ENCODE results near the gene AUTS2.
A peak's percentile ranks its signal among the peaks of the same experiment; 100 is the strongest.

AUTS2 gene

GRCh38 chr7:69599955-69600709, 1.9 kb downstream of the AUTS2 start:
- peak; percentile 56 for DNase-seq

DNA sequence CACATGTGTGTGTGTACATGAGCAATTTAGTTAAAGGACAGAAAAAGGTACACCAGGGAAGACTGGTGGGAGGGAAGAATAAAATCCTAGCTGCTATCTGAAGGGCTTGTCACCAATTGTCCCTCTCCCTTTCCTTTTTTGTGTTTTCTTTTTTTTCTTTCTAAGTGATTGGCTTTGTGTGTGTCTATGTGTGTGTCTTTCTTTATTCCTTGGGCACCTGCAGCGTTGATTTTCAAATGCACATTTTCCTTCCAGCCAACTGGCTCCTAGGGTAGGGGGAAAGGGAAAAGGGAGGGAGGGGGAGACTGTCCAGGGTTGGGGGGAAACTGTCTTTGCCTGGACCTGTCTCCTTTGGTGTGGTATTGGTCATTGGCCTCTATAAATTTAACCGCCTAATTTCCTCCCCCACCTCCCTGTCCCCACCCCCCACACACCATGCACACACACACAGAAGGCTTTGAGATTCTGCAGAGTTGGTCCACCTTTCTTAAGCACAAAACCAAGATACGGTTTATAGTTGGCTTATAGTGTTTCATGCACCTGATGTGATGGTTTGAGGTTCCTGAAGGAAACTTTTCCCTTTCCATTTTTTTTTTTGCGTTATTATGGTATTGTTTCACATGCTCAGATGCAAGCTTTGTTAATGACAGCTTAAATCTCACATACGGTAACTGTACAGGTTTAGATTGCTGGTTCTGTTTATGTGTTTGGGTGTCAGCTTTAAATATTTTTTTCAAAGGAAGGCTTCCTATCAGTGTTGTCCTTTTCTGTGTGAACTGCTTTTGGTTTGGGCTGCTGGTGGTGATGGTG, 2.6 kb downstream of the AUTS2 start:
- DNase-seq = no peak

- DNase-seq = no peak
Observed at GRCh38 chr7:69602522-69602921, 4.2 kb downstream of the AUTS2 start.

DNA sequence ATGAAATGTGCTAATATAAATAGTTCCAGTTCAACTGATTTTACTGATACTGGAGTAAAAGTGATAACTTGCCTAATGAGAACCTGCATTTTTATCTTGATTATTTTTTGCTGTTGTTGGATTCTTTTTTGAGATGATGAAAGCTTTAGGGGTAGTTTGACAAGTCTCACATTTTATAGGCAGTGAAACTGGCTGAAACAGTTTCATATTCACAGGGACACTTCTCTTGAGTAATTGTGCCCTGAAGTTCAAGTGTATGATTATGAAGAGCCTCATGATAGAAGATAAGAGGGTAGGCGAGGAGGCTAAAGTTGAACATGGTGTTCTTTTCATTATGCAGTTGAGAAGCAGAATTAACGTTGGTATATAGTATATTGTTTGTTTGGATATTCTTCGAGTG, 5.1 kb downstream of the AUTS2 start:
- no peak for DNase-seq

- no peak for DNase-seq
Observed at GRCh38 chr7:69603937-69604494, 5.7 kb downstream of the AUTS2 start.

DNA sequence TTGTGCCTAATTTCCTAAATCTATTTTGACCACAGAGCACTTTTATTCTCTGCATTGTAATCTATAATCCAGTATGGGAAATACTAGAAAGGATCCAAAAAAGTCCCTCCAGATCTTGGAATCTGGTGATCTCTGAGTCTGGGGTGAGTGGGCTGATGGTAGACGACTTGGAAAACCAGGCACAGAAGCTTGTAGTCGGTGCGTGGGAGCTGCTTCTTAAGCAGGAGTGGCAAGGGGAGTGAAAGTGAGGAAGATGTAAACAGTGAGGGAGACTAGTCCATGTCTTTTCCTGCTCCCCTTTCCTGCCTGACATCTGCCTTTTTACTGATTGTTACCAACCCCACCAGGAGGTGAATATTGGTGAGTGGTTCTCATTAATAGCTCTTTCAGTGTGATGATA, 6.8 kb downstream of the AUTS2 start:
- no peak for DNase-seq

DNA sequence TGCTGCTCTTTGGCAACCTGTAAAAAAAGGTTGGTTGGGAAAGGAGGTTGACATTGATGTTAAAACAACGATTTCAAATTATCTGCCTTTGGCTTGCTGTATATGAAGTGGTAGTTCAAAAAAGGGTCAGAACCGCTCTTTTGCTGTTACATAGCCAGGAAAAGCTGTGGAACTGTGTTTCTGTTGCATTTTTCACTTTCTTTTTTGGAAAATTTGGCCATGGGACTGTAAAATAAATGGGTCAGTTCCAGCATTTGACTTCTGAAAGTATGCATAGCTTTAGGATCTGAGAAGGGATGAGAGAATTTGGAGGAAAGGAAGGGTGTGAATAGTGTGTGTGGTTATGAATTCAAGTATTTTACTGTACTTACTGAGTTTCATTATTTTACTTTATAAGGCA, 7.3 kb downstream of the AUTS2 start:
- DNase-seq = no peak

- no peak for DNase-seq
Observed at GRCh38 chr7:69608049-69608448, 9.8 kb downstream of the AUTS2 start.

DNA sequence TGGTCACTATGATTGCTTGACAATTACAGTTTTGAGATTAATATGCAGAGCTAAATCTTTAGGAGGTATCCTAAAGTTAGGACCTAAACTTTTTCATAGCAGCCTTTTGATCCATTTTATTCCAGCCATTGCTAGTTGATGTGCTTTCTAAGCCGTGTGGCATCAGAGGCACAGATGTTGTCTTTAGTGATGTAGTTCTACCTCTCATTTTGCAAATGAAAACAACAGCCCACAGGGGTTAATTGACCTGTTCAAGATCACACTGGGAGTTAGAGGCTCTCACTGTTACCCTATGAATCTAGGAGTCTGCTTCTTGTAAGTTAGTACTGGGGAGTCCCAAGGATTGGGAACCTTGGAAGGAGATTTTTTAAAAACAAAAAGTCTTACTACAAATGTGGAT, 10.6 kb downstream of the AUTS2 start:
- no peak for DNase-seq

- DNase-seq = no peak
Observed at GRCh38 chr7:69609541-69610373, 11.5 kb downstream of the AUTS2 start.

GRCh38 chr7:69610374-69611084, 12.3 kb downstream of the AUTS2 start:
- DNase-seq = no peak

GRCh38 chr7:69612981-69613380, 14.7 kb downstream of the AUTS2 start:
- DNase-seq = no peak

DNA sequence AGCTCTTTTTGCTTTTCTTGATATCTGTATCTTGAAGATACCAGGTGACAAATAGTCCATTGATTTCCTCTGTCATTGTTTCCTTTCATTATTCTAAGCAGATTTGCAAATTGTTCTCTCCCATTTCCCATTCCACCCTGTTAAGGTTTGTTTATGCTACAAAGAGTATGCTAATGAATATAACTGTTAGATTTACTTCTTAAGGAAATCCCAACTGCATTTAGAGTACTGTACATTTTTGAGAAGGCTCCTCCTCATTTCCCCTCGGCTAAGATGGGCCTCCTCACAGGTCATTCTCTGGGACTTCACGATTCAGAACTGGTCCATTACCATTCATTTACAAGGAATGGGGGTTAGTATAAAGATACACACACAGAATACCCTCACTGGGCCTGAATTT, 15.6 kb downstream of the AUTS2 start:
- no peak for DNase-seq

DNA sequence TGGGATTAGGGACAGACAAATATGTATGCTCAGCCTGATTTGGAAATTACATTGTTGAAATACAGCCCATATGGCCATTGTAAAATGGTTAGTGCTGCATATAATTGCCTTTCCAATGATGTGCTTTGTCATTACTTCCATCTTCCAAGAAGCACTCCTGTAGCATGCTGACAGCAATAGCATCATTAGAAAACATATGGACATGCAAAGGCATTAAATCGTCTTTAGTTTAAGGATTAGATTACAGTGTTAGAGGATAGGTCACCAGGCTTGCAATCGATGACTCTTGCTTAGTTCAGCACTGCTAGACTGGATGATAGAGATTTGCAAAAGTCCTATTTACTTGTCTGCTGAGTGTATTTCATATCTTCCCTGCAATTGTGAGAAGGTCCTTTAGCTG, 17.4 kb downstream of the AUTS2 start:
- no peak for DNase-seq

DNA sequence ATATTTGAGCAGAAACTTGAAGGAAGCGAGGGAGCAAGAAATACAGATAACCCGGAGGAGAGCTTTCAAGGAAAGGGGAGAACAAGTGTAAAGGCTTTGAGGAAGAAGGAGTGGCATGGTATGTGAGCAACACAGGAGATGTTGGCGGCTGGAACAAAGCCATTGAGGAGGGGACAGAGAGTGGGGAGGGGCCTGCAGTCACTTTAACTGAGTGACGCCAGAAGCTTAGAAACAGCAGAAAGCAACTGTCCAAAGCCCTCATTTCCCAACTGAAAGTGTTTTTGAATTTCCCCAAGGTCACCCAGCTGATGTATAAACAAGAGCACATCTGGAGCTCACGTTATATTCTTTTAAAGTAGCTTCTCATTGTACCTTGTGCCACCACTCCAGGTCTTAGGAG, 19.1 kb downstream of the AUTS2 start:
- no peak for DNase-seq

- DNase-seq = no peak
Observed at GRCh38 chr7:69619054-69619453, 20.8 kb downstream of the AUTS2 start.

DNA sequence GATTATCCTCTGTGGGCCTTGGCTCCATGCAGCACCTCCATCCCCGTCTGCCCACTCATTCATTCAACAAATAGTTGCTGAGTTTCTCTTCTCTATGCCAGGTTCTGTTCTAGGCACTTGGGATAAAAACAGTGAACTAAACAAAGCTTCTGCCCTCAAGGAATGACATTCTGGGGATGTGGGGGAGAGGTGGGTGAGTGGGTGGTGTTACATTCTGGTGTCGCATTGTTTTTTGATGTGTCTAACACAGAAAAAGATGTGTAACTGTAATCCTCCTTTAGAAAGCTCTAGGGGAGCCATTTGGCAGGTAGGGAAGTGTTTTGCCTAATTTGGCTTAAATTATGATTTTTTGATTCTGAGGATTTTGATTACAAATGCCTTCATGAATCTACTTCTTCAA, 21.4 kb downstream of the AUTS2 start:
- DNase-seq = no peak

DNA sequence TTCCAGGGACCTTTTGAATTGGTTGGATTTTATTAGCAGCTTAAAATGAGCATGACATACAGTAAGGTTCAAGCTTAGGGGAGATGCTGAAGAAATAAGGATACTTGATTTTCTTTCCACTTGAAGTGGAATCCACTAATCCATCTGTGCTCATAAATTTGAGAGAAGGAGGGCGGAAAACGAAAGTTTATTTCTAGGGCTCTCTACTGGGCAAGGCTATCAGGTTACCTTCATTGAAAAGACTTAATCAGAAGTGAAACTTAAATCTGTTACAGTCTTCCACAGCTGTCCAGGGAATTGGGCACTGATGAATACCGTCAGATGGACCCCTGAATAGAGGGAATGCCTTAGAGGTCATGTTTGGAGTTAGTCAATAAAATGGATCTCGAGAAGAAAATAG, 21.8 kb downstream of the AUTS2 start:
- DNase-seq = no peak

DNA sequence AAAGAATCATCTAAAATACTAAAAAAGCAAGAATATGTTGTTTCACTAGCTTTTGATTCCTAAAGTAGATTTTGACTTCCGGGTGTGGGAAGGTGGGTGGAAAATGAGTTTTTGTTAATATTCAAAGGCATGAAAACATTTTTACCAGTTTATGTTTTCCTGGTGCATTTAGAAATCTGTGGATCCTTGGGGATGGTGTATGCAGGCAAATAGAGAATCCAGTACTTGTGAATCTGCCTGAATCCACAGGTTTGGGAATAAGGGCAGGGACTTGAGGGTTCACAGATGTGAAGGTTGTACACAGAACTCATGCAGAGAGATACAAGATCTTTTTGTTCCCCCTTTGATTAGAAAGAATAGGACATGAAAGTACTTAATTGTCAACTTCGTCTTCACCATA, 22.4 kb downstream of the AUTS2 start:
- DNase-seq = no peak

GRCh38 chr7:69622014-69622835, 23.9 kb downstream of the AUTS2 start:
- DNase-seq = no peak

- DNase-seq = no peak
Observed at GRCh38 chr7:69622960-69623359, 24.7 kb downstream of the AUTS2 start.

All from right hindlimb (tissue), 1 donor.